Measurements from ENCODE around the gene SRC. TPM values are rescaled to one million over a fixed set of nuclear protein-coding genes. Genes with fewer than 3 reads are reported as not detected.

SRC gene
- total RNA-seq, 4 donors from 2014 or later = 17.1 to 23.7 (median 17.8) TPM

GRCh38 chr20:37389844-37390275, 43.9 kb downstream of the SRC start:
- intact Hi-C loops (cut with DNase I) = loop anchor here (5.0 kb wide), 1 partner anchor 147 kb away; no protein-coding TSS in a partner anchor
- Histone ChIP-seq H3K4me1 (peaks cover 0 to under 1% of the 10 kb centered on the region in 2 donors), H3K9me3 (no peaks in the 10 kb centered on the region), H3K27me3 (no peaks in the 10 kb centered on the region), H3K36me3 (peaks cover 0 to 4% of the 10 kb centered on the region in 2 donors), H3K4me3 (replicated peaks in 1 of 3) (no peak overlapping the region), H3K27ac (no peak overlapping the region)
- TF ChIP-seq POLR2A (IDR thresholded peaks at IDR 0.05) (no peak), CTCF (IDR thresholded peaks at IDR 0.05) (no peak)
- 97 to 100% methylated on average over 5 to 6 of the region's 6 CpGs for WGBS, 2 donors
- no peak for DNase-seq

GRCh38 chr20:37390503-37390890, 44.6 kb downstream of the SRC start:
- TF ChIP-seq CTCF (IDR thresholded peaks at IDR 0.05) (no peak), POLR2A (IDR thresholded peaks at IDR 0.05) (no peak)
- Histone ChIP-seq H3K27ac (no peak overlapping the region), H3K4me3 (replicated peaks in 1 of 3) (no peak overlapping the region), H3K9me3 (no peaks in the 10 kb centered on the region), H3K27me3 (no peaks in the 10 kb centered on the region), H3K36me3 (peaks cover 0 to 4% of the 10 kb centered on the region in 2 donors), H3K4me1 (no peaks in the 10 kb centered on the region)
- intact Hi-C loops (cut with DNase I) = no loop called here
- WGBS, 2 donors = 97% methylated on average over 7 to 9 of the region's 9 CpGs
- no peak for DNase-seq

DNA sequence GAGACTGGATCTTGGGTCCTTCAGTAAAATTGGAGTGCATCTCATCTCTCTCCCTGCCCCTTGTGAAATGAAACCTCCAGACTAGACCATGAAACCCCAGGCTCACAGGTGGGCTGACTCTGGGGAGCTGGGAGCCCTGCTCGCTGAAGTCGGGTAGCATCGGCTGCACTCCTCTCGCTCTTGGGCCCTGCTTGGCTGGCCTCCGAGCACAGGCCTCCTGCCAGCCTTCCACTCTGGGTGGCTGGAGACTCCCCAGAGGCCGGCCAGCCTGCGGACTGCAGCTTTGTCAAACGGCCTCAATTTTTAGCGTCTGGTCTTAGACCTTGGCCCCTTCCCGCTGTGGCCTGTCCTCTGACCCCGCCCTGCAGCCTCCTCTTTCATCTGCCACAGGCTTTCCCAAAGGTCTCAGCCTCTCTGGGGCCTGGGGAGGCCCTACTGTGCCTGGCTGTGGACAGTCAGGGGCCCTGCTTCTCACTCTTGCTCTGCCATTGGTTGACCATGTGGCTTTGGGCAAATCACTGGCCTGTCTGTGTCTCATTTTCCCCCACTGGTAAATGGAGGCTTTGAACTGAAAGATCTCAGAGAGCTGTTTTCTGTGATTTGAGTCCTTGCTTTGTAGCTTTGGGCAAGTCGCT, 45.1 kb downstream of the SRC start:
- DNase-seq = no peak
- no peaks in the 10 kb centered on the region for H3K9me3 ChIP-seq
- no peaks in the 10 kb centered on the region for H3K4me1 ChIP-seq
- intact Hi-C loops (cut with DNase I) = no loop called here
- peaks cover 0 to 4% of the 10 kb centered on the region in 2 donors for H3K36me3 ChIP-seq
- no peaks in the 10 kb centered on the region for H3K27me3 ChIP-seq
- 88 to 90% methylated on average over 8 to 10 of the region's 12 CpGs for WGBS, 2 donors
- H3K4me3 ChIP-seq (replicated peaks in 1 of 3) = no peak overlapping the region
- TF ChIP-seq POLR2A (IDR thresholded peaks at IDR 0.05) = no peak
- H3K27ac ChIP-seq = no peak overlapping the region

DNA sequence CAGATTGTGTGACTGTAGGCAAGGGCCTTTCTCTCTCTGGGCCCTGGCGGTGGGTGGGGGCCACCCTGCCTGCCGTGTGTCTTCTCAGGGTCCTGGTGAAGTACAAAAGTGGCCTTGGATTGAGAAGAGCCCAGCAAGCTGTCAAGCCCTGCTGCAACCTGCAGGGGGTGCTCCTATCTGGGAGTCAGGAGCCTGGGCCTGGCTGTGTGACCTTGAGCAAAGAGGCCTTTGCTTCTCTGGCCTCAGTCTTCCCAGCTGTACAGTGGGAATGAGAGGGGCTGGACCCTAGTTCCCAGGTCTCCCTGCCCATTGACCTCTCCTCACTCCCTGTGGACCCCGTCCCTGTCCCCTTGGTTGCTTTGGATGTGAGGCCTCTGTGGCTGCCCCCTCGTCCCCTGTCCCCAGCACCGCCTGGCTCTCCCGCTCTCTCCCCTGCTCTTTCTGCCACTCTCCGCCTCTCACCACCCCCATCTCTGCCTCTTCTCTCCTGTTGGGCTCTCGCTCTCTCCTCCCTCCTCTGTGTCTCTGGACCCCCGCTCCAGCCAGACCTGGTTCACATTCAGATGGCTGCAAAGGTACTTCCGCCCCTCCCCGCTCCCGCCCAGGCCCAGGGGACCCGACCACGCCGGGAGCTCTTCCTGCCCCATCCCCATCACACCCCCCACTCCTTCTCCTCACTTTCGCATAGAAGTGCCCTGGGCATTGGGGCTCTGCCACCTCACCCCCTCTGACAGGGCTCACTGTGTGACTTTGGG, 46.7 kb downstream of the SRC start:
- no peaks in the 10 kb centered on the region for H3K9me3 ChIP-seq
- 89 to 92% methylated on average over 16 of the region's 16 CpGs for WGBS, 2 donors
- no peaks in the 10 kb centered on the region for H3K4me1 ChIP-seq
- H3K4me3 ChIP-seq (replicated peaks in 1 of 3) = no peak overlapping the region
- peaks cover 1 to 4% of the 10 kb centered on the region in 2 donors for H3K36me3 ChIP-seq
- intact Hi-C loops (cut with DNase I) = no loop called here
- no peak for DNase-seq
- H3K27me3 ChIP-seq = no peaks in the 10 kb centered on the region
- H3K27ac ChIP-seq = no peak overlapping the region
- TF ChIP-seq POLR2A (IDR thresholded peaks at IDR 0.05) = no peak
- TF ChIP-seq CTCF (IDR thresholded peaks at IDR 0.05) = no peak

DNA sequence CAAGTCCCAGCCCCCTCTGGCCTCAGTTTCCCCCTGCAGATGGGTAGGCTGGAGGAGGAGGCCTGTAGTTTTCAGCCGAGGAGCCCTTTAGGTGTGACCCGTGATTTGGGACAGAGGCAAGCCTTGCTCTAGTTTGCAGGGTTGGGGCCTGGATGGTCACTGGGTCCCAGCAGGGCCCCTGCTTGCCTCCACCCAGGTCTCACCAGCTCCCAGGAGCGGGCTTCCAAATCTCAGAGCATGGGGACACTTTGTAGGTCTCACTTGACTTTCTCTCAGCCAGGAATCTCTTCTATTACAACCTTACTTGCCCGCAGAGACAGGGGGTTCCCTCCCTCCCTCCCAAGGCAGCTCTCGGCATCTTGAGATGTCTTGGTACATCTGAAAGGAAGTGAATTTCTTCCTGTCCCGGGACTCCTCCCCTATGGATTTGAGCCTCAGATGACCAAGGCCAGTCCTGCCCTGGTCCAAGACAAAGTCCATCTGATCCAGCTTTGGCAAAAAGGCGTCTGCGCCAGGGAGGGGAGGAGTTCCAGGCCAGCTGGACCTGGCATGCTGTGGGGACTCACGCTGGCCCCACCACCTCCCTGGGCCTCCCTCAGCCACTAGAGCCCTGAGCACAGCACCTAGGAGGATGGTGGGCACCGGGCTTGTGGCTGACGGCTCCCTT, 47.4 kb downstream of the SRC start:
- H3K27ac ChIP-seq = no peak overlapping the region
- H3K36me3 ChIP-seq = peaks cover 4 to 9% of the 10 kb centered on the region in 2 donors
- TF ChIP-seq POLR2A (IDR thresholded peaks at IDR 0.05) = no peak
- no peak for TF ChIP-seq CTCF (IDR thresholded peaks at IDR 0.05)
- intact Hi-C loops (cut with DNase I) = no loop called here
- no peaks in the 10 kb centered on the region for H3K9me3 ChIP-seq
- H3K4me3 ChIP-seq (replicated peaks in 1 of 3) = no peak overlapping the region
- no peaks in the 10 kb centered on the region for H3K4me1 ChIP-seq
- 89 to 94% methylated on average over 10 to 11 of the region's 11 CpGs for WGBS, 2 donors
- DNase-seq = no peak
- no peaks in the 10 kb centered on the region for H3K27me3 ChIP-seq

Data from thyroid gland (tissue), 4 donors.